ENCODE measurements around the gene TLE2.

- TF ChIP-seq, protein P1, sequence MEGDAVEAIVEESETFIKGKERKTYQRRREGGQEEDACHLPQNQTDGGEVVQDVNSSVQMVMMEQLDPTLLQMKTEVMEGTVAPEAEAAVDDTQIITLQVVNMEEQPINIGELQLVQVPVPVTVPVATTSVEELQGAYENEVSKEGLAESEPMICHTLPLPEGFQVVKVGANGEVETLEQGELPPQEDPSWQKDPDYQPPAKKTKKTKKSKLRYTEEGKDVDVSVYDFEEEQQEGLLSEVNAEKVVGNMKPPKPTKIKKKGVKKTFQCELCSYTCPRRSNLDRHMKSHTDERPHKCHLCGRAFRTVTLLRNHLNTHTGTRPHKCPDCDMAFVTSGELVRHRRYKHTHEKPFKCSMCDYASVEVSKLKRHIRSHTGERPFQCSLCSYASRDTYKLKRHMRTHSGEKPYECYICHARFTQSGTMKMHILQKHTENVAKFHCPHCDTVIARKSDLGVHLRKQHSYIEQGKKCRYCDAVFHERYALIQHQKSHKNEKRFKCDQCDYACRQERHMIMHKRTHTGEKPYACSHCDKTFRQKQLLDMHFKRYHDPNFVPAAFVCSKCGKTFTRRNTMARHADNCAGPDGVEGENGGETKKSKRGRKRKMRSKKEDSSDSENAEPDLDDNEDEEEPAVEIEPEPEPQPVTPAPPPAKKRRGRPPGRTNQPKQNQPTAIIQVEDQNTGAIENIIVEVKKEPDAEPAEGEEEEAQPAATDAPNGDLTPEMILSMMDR (IDR thresholded peaks at IDR 0.05) = no peak
- TF ChIP-seq POLR2A (IDR thresholded peaks at IDR 0.05) = no peak
- no peak for TF ChIP-seq EP300 (IDR thresholded peaks at IDR 0.05; ENCODE audit: low read depth)
These were observed 71.9 kb downstream of the TLE2 start for GRCh38 chr19:2957160-2957559.

All from transverse colon (tissue), 3 donors.